IPS-20b (cell line): ENCODE measurements around the gene SLF1.

Experiments
- H3K27ac ChIP-seq: one replicate; pipeline ENCODE4 v1.5.1; 2013; ENCODE audit warnings: low read length
- H3K27me3 ChIP-seq: 2 replicates; pipeline ENCODE4 v1.6.1; 2013; ENCODE audit warnings: mild to moderate bottlenecking, low read length, inconsistent platforms; ENCODE audit not compliant: insufficient read depth
- H3K36me3 ChIP-seq: 2 replicates; pipeline ENCODE4 v1.6.1; 2013; ENCODE audit warnings: low read depth, mild to moderate bottlenecking, inconsistent platforms, low read length, moderate library complexity; ENCODE audit not compliant: insufficient read depth
- H3K4me1 ChIP-seq: 2 replicates; pipeline ENCODE4 v1.6.1; 2013; ENCODE audit warnings: mild to moderate bottlenecking, control low read depth, inconsistent platforms, low read length, moderate library complexity; ENCODE audit not compliant: insufficient read depth
- H3K4me3 ChIP-seq: 2 replicates; pipeline ENCODE4 v1.5.1; 2013; ENCODE audit warnings: mild to moderate bottlenecking, low read length, inconsistent platforms
- H3K9ac ChIP-seq: 2 replicates; pipeline ENCODE4 v1.6.1; 2013; ENCODE audit warnings: low read depth, mild to moderate bottlenecking, inconsistent platforms, low read length, moderate library complexity
- H3K9me3 ChIP-seq: 2 replicates; pipeline ENCODE4 v1.6.1; 2013; ENCODE audit warnings: mild to moderate bottlenecking, low read depth, low read length, inconsistent platforms; ENCODE audit not compliant: insufficient read depth

SLF1 gene

DNA sequence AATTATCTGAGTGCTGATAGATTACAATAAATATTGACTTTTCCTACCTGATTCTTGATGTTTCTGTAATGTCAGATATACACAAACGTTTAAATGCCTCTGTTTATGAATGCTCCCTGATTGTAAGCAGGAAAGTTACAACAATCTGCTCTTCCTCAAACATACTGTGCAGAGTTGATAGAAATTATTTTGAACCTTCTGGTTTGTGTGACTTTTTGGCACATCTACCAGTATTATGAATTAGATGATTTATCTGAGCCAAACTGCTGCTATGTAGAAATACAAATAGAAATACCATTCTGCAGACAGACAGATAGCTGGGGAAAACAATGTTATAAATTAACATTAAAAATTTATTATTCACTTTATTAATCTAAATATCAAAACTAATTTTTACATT is 113.0 kb downstream of the SLF1 start:
- H3K36me3 ChIP-seq, result no peaks in the 10 kb centered on the region
- no peak overlapping the region for H3K27ac ChIP-seq
- H3K4me1 ChIP-seq, result no peaks in the 10 kb centered on the region
- no peak overlapping the region for H3K9ac ChIP-seq
- H3K4me3 ChIP-seq, result no peak overlapping the region
- no peaks in the 10 kb centered on the region for H3K27me3 ChIP-seq
- no peaks in the 10 kb centered on the region for H3K9me3 ChIP-seq

- H3K27me3 ChIP-seq, result no peaks in the 10 kb centered on the region
- H3K9ac ChIP-seq, result no peak overlapping the region
- H3K9me3 ChIP-seq, result no peaks in the 10 kb centered on the region
- no peaks in the 10 kb centered on the region for H3K36me3 ChIP-seq
- H3K27ac ChIP-seq, result no peak overlapping the region
- no peak overlapping the region for H3K4me3 ChIP-seq
- peaks cover 7% of the 10 kb centered on the region; the same call in 1 of the 2 replicates for H3K4me1 ChIP-seq
These were observed 118.0 kb downstream of the SLF1 start for GRCh38 chr5:94736498-94736897.

- H3K4me1 ChIP-seq, result peaks cover 7% of the 10 kb centered on the region; the same call in 1 of the 2 replicates
- H3K27ac ChIP-seq, result no peak overlapping the region
- no peaks in the 10 kb centered on the region for H3K36me3 ChIP-seq
- no peak overlapping the region for H3K9ac ChIP-seq
- no peaks in the 10 kb centered on the region for H3K9me3 ChIP-seq
- H3K27me3 ChIP-seq, result no peaks in the 10 kb centered on the region
- H3K4me3 ChIP-seq, result no peak overlapping the region
These were observed 121.8 kb downstream of the SLF1 start for GRCh38 chr5:94740286-94740685.

GRCh38 chr5:94742852-94743251 is 124.4 kb downstream of the SLF1 start:
- Histone ChIP-seq H3K36me3 (no peaks in the 10 kb centered on the region), H3K9me3 (no peaks in the 10 kb centered on the region), H3K27me3 (no peaks in the 10 kb centered on the region), H3K4me1 (peaks cover 7% of the 10 kb centered on the region; the same call in 1 of the 2 replicates), H3K4me3 (no peak overlapping the region), H3K27ac (no peak overlapping the region), H3K9ac (no peak overlapping the region)

- Histone ChIP-seq H3K9ac (no peak overlapping the region), H3K27ac (no peak overlapping the region), H3K9me3 (no peaks in the 10 kb centered on the region), H3K36me3 (no peaks in the 10 kb centered on the region), H3K4me3 (no peak overlapping the region), H3K4me1 (peaks cover 7% of the 10 kb centered on the region; the same call in 1 of the 2 replicates), H3K27me3 (no peaks in the 10 kb centered on the region)
These were observed 126.4 kb downstream of the SLF1 start for GRCh38 chr5:94744906-94745305.

DNA sequence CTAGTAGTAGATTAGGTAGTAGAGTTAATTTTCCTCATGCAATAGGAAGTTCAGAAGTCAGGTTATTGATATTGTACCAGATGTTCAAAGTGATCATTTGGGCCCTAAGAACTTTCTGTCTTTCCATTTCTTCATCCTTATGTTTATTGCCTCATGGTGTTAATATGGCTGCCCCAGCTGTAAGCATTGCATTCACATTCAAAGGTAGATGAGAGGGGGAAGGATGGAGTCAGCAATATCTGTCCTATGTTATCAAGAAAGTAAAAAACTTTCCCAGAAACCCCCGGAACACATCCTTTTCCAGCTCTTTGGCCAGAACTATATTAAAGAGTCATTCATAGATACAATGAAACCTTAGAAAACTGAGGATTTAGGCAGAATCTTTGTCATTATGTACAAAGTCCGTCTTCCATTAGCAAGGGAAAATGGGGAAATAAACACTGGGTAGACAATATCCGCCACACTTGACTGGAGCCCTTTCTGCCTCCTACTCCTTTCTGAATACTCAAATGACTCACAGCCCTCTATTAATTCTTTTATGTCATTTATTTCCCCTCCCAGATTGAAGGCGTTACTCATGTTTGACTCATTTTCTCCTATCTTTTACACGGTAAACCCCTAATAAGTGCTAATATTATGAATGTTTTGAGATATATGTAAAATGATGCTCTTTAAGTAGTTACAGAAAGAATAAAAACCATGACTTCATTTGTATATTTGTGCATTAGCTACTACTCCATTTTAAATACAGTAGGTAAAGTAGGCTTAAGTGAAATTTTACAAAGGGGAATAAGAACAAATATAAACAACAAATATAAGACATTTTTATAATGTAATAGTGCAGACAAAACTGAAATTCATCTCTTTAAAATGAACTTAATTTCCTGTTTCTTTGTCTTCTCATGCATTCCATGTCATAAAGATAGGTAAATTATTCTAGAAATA is 127.6 kb downstream of the SLF1 start:
- Histone ChIP-seq H3K36me3 (no peaks in the 10 kb centered on the region), H3K4me1 (no peaks in the 10 kb centered on the region), H3K27ac (no peak overlapping the region), H3K4me3 (no peak overlapping the region), H3K9me3 (no peaks in the 10 kb centered on the region), H3K27me3 (no peaks in the 10 kb centered on the region), H3K9ac (no peak overlapping the region)

DNA sequence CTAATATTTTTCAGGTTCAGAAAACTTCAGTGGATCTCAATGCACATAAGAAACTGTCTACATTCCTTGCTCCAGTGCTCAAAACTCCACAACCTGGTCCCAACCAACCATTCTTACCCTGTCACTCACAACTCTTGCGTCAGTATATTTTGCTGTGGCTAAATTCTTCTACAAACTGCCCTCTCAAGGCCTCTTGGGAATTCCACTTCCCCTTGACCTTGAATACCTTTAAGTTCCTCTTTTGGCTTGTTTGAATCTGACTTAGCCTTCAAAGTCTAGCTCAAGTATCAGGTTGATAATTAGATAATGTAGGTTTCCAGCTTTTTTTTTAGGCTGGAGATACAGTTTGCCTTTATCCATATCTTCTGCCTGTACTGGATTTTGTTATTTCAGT is 128.3 kb downstream of the SLF1 start:
- Histone ChIP-seq H3K27ac (no peak overlapping the region), H3K4me3 (no peak overlapping the region), H3K36me3 (no peaks in the 10 kb centered on the region), H3K9ac (no peak overlapping the region), H3K4me1 (no peaks in the 10 kb centered on the region), H3K27me3 (no peaks in the 10 kb centered on the region), H3K9me3 (no peaks in the 10 kb centered on the region)
